Measurements from ENCODE around the gene PRR29.

- TF ChIP-seq CTCF (IDR thresholded peaks at IDR 0.05) = no peak
- TF ChIP-seq POLR2A (IDR thresholded peaks at IDR 0.05) = no peak
- TF ChIP-seq EP300 (IDR thresholded peaks at IDR 0.05) = no peak
These were observed 4.7 kb upstream of the PRR29 start for GRCh38 chr17:63993368-63993985.
